H1 (cell line): ENCODE results near the gene MSI2. TPM values are rescaled to one million over a fixed set of nuclear protein-coding genes. Genes with fewer than 3 reads are reported as not detected.

Source experiments
- CTCF ChIA-PET: fragments of 300-600 bp; sonication (Branson Sonifier 250); formaldehyde crosslinking; loops from one replicate; lab custom pipeline; 2021; ENCODE audit not compliant: partially characterized antibody; lab: Charles Lee
- POLR2A ChIA-PET: fragments of 300-600 bp; sonication (Branson Sonifier 250); formaldehyde crosslinking; loops from one replicate; lab custom pipeline; 2021; ENCODE audit warnings: inconsistent platforms; ENCODE audit not compliant: partially characterized antibody; lab: Charles Lee
- DNase-seq, 2 experiments: peaks; one replicate each; pipeline versions ENCODE4 v3.0.0 to v3.0.0-alpha.2; 2010 to 2022; ENCODE audit warnings: low spot score in 2 of 2, low read depth in 1 of 2, mixed read lengths in 1 of 2
- FAIRE-seq: peaks from 2 replicates; lab custom pipeline; 2011; peaks lifted over from hg19 to GRCh38; lab: Jason Lieb, UNC
- H2AFZ ChIP-seq: 2 replicates; pipeline ENCODE4 v1.8.1; 2012; ENCODE audit warnings: low read length, inconsistent platforms
- H2AK5ac ChIP-seq: 2 replicates; pipeline ENCODE4 v1.6.1; 2013; ENCODE audit warnings: low read depth, low read length
- H2BK120ac ChIP-seq: replicated peaks from 2 replicates; pipeline ENCODE3; 2013; ENCODE audit warnings: low read depth, low read length, inconsistent platforms
- H2BK12ac ChIP-seq: 2 replicates; pipeline ENCODE4 v1.6.1; 2013; ENCODE audit warnings: low read depth, low read length
- H2BK15ac ChIP-seq: 2 replicates; pipeline ENCODE4 v1.6.1; 2013; ENCODE audit warnings: low read length
- H2BK20ac ChIP-seq: 2 replicates; pipeline ENCODE4 v1.6.1; 2013; ENCODE audit warnings: low read length
- H2BK5ac ChIP-seq: 2 replicates; pipeline ENCODE4 v1.6.1; 2013; ENCODE audit warnings: low read depth, low read length
- H3K14ac ChIP-seq: 2 replicates; pipeline ENCODE4 v1.6.1; 2013; ENCODE audit warnings: inconsistent platforms; ENCODE audit not compliant: insufficient read length
- H3K18ac ChIP-seq: 2 replicates; pipeline ENCODE4 v1.6.1; 2013; ENCODE audit warnings: low read length; ENCODE audit errors: extremely low read depth
- H3K23ac ChIP-seq: 2 replicates; pipeline ENCODE4 v1.6.1; 2013; ENCODE audit warnings: inconsistent platforms; ENCODE audit not compliant: insufficient read length
- H3K23me2 ChIP-seq: 2 replicates; pipeline ENCODE4 v1.6.1; 2013; ENCODE audit warnings: low read depth, low read length
- H3K27ac ChIP-seq: 2 replicates; pipeline ENCODE4 v1.6.1; 2011; ENCODE audit warnings: low read depth, low read length, inconsistent platforms
- H3K27me3 ChIP-seq, 4 experiments: replicated peaks in 1 of 4; 1 replicate in 1 of 4; 2 replicates in 3 of 4; pipeline versions ENCODE4 v1.6.1 to v1.8.1; 2011 to 2013; ENCODE audit warnings: low read length in 3 of 4, mild to moderate bottlenecking in 3 of 4, inconsistent platforms in 2 of 4, mixed read lengths in 2 of 4, moderate library complexity in 1 of 4; ENCODE audit not compliant: control insufficient read depth in 3 of 4, insufficient read depth in 3 of 4; ENCODE audit errors: extremely low read depth in 1 of 4
- H3K36me3 ChIP-seq, 4 experiments: 2 replicates each; pipeline versions ENCODE4 v1.6.1 to v1.8.1; 2011 to 2013; ENCODE audit warnings: mild to moderate bottlenecking in 4 of 4, low read length in 3 of 4, moderate library complexity in 2 of 4, control low read depth in 1 of 4, inconsistent platforms in 1 of 4; ENCODE audit not compliant: insufficient read depth in 4 of 4, control insufficient read depth in 2 of 4
- H3K4ac ChIP-seq: replicated peaks from 2 replicates; pipeline ENCODE3; 2013; ENCODE audit warnings: low read length, low read depth, mixed read lengths, inconsistent platforms; ENCODE audit not compliant: insufficient read length
- H3K4me1 ChIP-seq, 4 experiments: replicated peaks in 1 of 4; 1 replicate in 1 of 4; 2 replicates in 3 of 4; pipeline versions ENCODE4 v1.6.1 to v1.8.1; 2011 to 2013; ENCODE audit warnings: low read length in 3 of 4, inconsistent platforms in 2 of 4, mixed read lengths in 1 of 4; ENCODE audit not compliant: insufficient read depth in 4 of 4, control insufficient read depth in 3 of 4
- H3K4me2 ChIP-seq, 2 experiments: 2 replicates each; pipeline versions ENCODE4 v1.6.1 to v1.8.1; 2011 to 2013; ENCODE audit warnings: low read depth in 2 of 2, low read length in 2 of 2, control low read depth in 1 of 2, inconsistent platforms in 1 of 2, mild to moderate bottlenecking in 1 of 2; ENCODE audit not compliant: insufficient read depth in 1 of 2
- H3K4me3 ChIP-seq, 4 experiments: fragments of 200-600, 300-600 bp in 1 of 4; sonication (generic), shearing (Covaris generic), sonication (Bioruptor Twin) in 1 of 4; 2 replicates each; pipeline versions ENCODE4 v1.5.1 to v1.8.1; 2011 to 2016; ENCODE audit warnings: low read length in 4 of 4, low read depth in 3 of 4, control low read depth in 2 of 4, inconsistent platforms in 2 of 4, mild to moderate bottlenecking in 2 of 4, mixed read lengths in 1 of 4, moderate library complexity in 1 of 4; ENCODE audit not compliant: insufficient read depth in 2 of 4; ENCODE audit errors: extremely low read depth in 1 of 4
- H3K56ac ChIP-seq: replicated peaks from 2 replicates; pipeline ENCODE3; 2013; ENCODE audit warnings: low read depth, mild to moderate bottlenecking, mixed read lengths, low read length, inconsistent platforms; ENCODE audit not compliant: insufficient read length
- H3K79me1 ChIP-seq: 2 replicates; pipeline ENCODE4 v1.6.1; 2013; ENCODE audit warnings: low read depth, low read length, control low read depth
- H3K79me2 ChIP-seq, 2 experiments: 2 replicates each; pipeline versions ENCODE4 v1.6.1 to v1.8.1; 2012 to 2013; ENCODE audit warnings: low read length in 2 of 2, mild to moderate bottlenecking in 2 of 2, inconsistent platforms in 1 of 2; ENCODE audit not compliant: insufficient read depth in 2 of 2, control insufficient read depth in 1 of 2
- H3K9ac ChIP-seq, 4 experiments: replicated peaks in 1 of 4; 1 replicate in 1 of 4; 2 replicates in 3 of 4; pipeline versions ENCODE4 v1.6.1 to v1.8.1; 2011 to 2013; ENCODE audit warnings: low read depth in 3 of 4, low read length in 3 of 4, control low read depth in 2 of 4, mild to moderate bottlenecking in 2 of 4, moderate library complexity in 2 of 4, inconsistent platforms in 1 of 4; ENCODE audit errors: extremely low read depth in 1 of 4
- H3K9me3 ChIP-seq, 2 experiments: 2 replicates each; pipeline versions ENCODE4 v1.6.1 to v1.8.1; 2012 to 2013; ENCODE audit warnings: mild to moderate bottlenecking in 2 of 2, moderate library complexity in 2 of 2, control low read depth in 1 of 2, inconsistent platforms in 1 of 2, low read depth in 1 of 2, low read length in 1 of 2, mixed read lengths in 1 of 2; ENCODE audit not compliant: insufficient read depth in 2 of 2
- H4K20me1 ChIP-seq, 2 experiments: replicated peaks in 1 of 2; 2 replicates each; pipeline versions ENCODE3 to v1.8.1; 2011 to 2013; ENCODE audit warnings: inconsistent platforms in 2 of 2, low read length in 2 of 2, mild to moderate bottlenecking in 1 of 2; ENCODE audit not compliant: insufficient read depth in 2 of 2, control insufficient read depth in 1 of 2
- H4K5ac ChIP-seq: 2 replicates; pipeline ENCODE4 v1.6.1; 2013; ENCODE audit warnings: low read length, low read depth, mixed read lengths, inconsistent platforms; ENCODE audit not compliant: insufficient read length
- H4K8ac ChIP-seq: 2 replicates; pipeline ENCODE4 v1.8.0; 2013; ENCODE audit warnings: mild to moderate bottlenecking, moderate library complexity, low read length, inconsistent platforms; ENCODE audit not compliant: insufficient read depth; ENCODE audit errors: extremely low read depth
- H4K91ac ChIP-seq: replicated peaks from 2 replicates; pipeline ENCODE3; 2013; ENCODE audit warnings: low read length, mixed read lengths, inconsistent platforms; ENCODE audit not compliant: insufficient read length
- ATF3 ChIP-seq: IDR thresholded peaks from 2 replicates; pipeline ENCODE4 v1.6.1; 2011; ENCODE audit warnings: low read depth, mild to moderate bottlenecking, low read length; ENCODE audit not compliant: insufficient read depth
- GABPA ChIP-seq: IDR thresholded peaks from 2 replicates; pipeline ENCODE4 v1.6.1; 2011; ENCODE audit warnings: mild to moderate bottlenecking, low read length, moderate library complexity, borderline replicate concordance; ENCODE audit not compliant: insufficient read depth
- RXRA ChIP-seq: IDR thresholded peaks from 2 replicates; pipeline ENCODE4 v1.6.1; 2011; ENCODE audit warnings: low read depth, mild to moderate bottlenecking, low read length, moderate library complexity; ENCODE audit not compliant: insufficient read depth
- SIX5 ChIP-seq: IDR thresholded peaks from 2 replicates; pipeline ENCODE4 v1.6.1; 2011; ENCODE audit warnings: mild to moderate bottlenecking, low read depth, low read length
- WGBS, 2 experiments: shearing (Covaris generic) in 1 of 2; methylation state at CpG; one replicate each; pipeline versions ENCODE4 v1.1.6 to v1.1.7; 2013 to 2015; ENCODE audit warnings: low lambda C conversion rate in 2 of 2, mixed read lengths in 2 of 2, inconsistent platforms in 1 of 2, low coverage in 1 of 2, missing lambda C conversion rate in 1 of 2; ENCODE audit not compliant: insufficient replicate concordance in 2 of 2, insufficient coverage in 1 of 2, insufficient read length in 1 of 2; ENCODE audit errors: extremely low coverage in 1 of 2, missing lambda C conversion rate in 1 of 2; 5-methylcytosine and 5-hydroxymethylcytosine counted together
- polyA plus RNA-seq, 7 experiments: library from polyadenylated mRNA; depleted of rRNA in 3 of 7; stranded (reverse) in 5 of 7; unstranded in 2 of 7; fragments of >200 nt in 5 of 7; fragments of 200-250 nt in 2 of 7; gene quantifications; 1 replicate in 5 of 7; 2 replicates in 1 of 7; 4 replicates in 1 of 7; pipeline versions ENCODE4 v1.2.1 to v1.2.3, GENCODE V29; 2011 to 2013; ENCODE audit warnings: missing spikeins in 2 of 7, mixed read lengths in 2 of 7
- total RNA-seq: library from RNA; stranded (reverse); fragmentation: NEBNext Ultra II Directional; extraction: Animal tissue kit (Norgen Biotek cat#: 25700); gene quantifications from 2 replicates; pipeline ENCODE4 v1.2.1, GENCODE V29; 2021

The MSI2 gene
- total and polyA plus RNA-seq, 2 of the 8 experiments (the other 6 are each of a cell fraction or from before 2014, with no cell fraction given): 36.7 to 80.6 TPM

- POLR2A ChIA-PET: no interaction called here
- Histone ChIP-seq H3K9me3 (no peaks in the 10 kb centered on the region), H3K4me1 (no peaks in the 10 kb centered on the region)
- TF ChIP-seq RXRA (no peak), GABPA (no peak), SIX5 (no peak), ATF3 (no peak)
Observed at GRCh38 chr17:57565176-57565575, 308.9 kb downstream of the MSI2 start.

More at GRCh38 chr17:57565176-57565575, 308.9 kb downstream of the MSI2 start:
- H4K91ac ChIP-seq: no peak overlapping the region
- no peak overlapping the region for H2BK12ac ChIP-seq
- H3K36me3 ChIP-seq: no peaks in the 10 kb centered on the region
- H2BK120ac ChIP-seq: no peak overlapping the region
- H2BK15ac ChIP-seq: no peak overlapping the region
- H3K79me1 ChIP-seq: no peaks in the 10 kb centered on the region
- H3K27ac ChIP-seq: no peak overlapping the region
- FAIRE-seq: no peak
- H4K20me1 ChIP-seq: peaks cover 0 to 2% of the 10 kb centered on the region in 2 experiments
- H3K27me3 ChIP-seq: no peaks in the 10 kb centered on the region
- no peak for DNase-seq
- H2BK20ac ChIP-seq: no peak overlapping the region
- H3K23me2 ChIP-seq: no peaks in the 10 kb centered on the region; the same call in 1 of the 2 replicates
- no peak overlapping the region for H3K9ac ChIP-seq
- no peak overlapping the region for H3K56ac ChIP-seq
- no peak overlapping the region for H3K4me3 ChIP-seq
- H2BK5ac ChIP-seq: no peak overlapping the region
- CTCF ChIA-PET: interaction anchor here (0.8 kb wide), 1 partner anchor 39 kb away, joined by 3 read pairs; no protein-coding TSS in a partner anchor
- H3K4ac ChIP-seq: no peak overlapping the region
- H3K23ac ChIP-seq: no peak overlapping the region
- H2AFZ ChIP-seq: no peak overlapping the region
- no peak overlapping the region for H2AK5ac ChIP-seq
- no peak overlapping the region for H3K4me2 ChIP-seq
- WGBS, 2 experiments: 82% methylated on average over 6 of the region's 6 CpGs; no CpG with 5 or more reads in 1 of the 2 experiments
- no peak overlapping the region for H4K5ac ChIP-seq
- no peaks in the 10 kb centered on the region for H3K79me2 ChIP-seq
- H3K18ac ChIP-seq: no peak overlapping the region
- no peak overlapping the region; the same call in 1 of the 2 replicates for H4K8ac ChIP-seq
- no peak overlapping the region for H3K14ac ChIP-seq
